ENCODE results near the gene COX5B.
"Not testable (repeated sequence)": the region's sequence is repeated elsewhere in the genome, so short reads cannot be mapped to it uniquely, and the experiment has no call there.

COX5B gene

GRCh38 chr2:97673915-97674283 is 28.0 kb downstream of the COX5B start:
- no peak for DNase-seq

DNA sequence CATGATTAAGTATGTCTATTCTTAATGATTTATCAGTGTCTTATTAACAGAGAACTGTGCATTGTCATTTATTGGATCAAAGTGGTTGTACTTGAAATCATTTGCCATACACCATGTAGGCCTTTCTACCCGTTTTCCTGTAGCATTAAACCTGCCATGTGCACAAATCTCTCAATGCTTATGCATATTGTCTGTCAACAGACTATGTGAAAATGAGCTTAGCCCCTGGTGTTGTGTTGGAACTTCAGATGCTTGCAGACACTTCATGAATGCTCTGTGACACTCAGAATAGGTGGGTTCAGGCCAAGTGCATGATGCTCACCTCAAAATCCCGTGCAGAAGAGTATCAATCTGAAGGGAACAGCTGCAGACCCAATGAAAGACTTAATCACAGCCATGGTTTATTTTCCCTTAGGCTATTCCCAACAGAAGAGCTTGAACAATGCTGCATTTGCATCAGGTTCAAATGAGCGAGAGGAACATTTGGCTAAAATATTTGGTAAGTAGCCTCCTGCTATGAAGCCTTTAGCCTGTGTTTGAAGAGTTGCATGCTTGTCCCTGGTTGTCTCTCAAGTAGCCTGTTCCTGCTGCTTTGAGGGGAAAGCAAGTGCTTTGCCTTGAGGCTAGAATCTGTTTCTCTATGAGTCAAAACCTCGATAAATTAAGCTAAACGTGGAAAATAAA is 29.7 kb downstream of the COX5B start:
- no peak for DNase-seq

DNA sequence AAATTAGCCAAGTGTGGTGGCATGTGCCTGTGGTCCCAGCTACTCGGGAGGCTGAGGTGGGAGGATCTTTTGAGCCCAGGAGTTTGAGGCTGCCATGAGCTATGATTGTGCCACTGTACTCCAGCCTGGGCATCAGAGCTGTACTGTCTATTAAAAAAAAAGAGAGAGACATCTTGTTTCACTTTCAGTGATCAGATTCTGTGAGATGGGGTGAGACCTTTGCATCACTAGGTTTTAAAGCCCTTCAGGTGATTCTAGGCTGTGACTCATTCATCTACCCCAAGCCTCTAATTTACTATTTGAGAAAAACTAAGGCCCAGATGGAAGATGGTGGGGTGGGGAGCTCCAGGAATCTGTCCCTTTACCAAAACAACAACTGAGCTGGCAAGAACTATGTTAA is 30.8 kb downstream of the COX5B start:
- no peak for DNase-seq

- DNase-seq, result no peak
Measured at GRCh38 chr2:97677480-97677879, 31.6 kb downstream of the COX5B start.

DNA sequence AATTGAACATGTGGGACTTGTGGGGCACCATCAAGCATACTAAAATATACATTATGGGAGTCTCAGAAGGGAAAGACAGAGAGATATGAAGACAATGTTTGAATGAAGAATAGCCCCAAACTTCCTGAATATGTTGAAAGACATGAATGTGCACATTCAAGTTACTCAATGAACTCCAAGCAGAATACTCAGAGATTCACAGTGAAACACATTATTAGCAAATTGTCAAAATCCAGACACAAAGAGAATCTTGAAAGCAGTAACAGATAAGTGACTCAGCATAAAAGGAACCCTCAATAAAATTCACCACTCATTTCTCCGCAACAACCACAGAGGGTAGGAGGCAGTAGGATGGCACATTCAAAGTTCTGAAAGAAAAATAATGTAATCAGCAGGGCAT is 32.4 kb downstream of the COX5B start:
- DNase-seq, result no peak

DNA sequence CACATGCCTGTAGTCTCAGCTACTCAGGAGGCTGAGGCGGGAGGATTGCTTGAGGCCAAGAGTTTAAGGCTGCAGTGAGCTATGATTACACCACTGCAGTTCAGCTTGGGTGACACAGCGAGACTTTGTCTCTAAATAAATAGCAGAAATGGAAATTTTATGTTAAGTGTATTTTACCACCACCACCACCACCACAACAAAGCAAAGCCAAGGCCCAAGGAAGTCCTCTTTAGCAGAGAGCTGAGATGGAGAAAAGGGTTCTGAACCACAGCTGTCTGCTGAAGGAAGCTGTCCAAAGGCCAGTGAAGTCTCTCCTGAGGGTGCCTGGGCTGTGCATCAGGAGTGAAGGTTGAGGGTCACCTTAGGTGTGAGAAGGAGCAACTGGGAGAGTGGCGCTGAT is 41.4 kb downstream of the COX5B start:
- DNase-seq, result not testable (repeated sequence)

DNA sequence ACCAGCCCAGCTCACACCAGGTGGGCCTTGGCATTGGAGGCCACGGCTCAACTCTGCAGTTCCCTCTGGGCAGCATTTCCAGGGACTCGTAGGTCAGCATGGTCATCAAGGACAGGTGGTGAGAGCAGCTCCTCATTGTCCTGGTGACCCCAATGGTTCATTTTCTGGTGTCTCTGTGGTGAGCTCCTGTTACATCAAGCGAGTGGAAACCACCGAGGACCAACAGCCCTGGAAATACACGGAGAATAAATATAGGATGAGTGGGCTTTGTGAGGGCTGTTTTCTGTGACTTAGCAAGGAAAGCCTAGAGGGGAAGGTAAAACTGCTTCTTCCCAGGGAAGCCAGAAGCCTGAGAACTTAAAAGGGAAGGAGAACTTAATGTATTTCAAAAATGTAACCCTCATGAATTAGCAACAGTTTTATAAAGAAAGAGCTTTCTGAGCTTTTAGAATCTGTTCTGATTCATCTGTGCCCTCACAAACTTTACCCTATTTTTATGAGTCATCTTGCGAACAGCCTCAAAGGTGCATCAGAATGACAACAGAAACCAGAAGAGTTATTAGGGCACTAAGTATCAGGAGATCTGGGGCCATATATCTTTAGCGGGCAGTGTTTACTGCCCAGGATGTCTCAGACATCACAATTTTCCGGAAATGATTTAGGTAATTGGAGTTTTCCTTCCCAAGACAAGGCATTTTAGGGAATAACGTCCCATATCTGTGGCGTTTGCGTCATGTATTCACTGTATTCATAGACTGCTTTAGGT is 42.4 kb downstream of the COX5B start:
- no peak for DNase-seq

- DNase-seq, result no peak
Measured at GRCh38 chr2:97691166-97691565, 45.3 kb downstream of the COX5B start.

DNA sequence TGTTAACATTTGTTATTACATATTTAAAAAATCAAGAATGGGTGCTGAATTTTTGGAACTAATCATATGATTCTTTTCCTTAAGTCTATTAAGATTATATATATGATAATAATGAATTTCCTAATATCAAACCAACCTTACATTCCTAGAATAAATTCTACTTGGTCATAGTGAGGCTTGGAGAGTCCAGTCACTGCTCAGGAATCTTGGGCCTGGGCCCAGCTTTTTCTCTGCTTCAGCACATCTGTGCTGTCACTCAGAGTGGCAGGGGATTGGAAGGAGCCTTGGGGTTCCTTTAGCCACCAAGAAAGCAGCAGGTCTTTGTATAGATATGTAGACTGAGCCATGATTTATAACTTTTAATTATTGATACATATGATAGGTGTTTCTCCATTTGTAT is 47.6 kb downstream of the COX5B start:
- no peak for DNase-seq

GRCh38 chr2:97695744-97696143 is 49.9 kb downstream of the COX5B start:
- DNase-seq, result no peak

- peak; percentile 75 for DNase-seq
Measured at GRCh38 chr2:97697252-97698235, 51.7 kb downstream of the COX5B start.
